ENCODE measurements around the gene GALNT10. TPM values are rescaled to one million over a fixed set of nuclear protein-coding genes. Genes with fewer than 3 reads are reported as not detected.

Gene GALNT10
- total RNA-seq, 1 donor: 17.7 TPM

DNA sequence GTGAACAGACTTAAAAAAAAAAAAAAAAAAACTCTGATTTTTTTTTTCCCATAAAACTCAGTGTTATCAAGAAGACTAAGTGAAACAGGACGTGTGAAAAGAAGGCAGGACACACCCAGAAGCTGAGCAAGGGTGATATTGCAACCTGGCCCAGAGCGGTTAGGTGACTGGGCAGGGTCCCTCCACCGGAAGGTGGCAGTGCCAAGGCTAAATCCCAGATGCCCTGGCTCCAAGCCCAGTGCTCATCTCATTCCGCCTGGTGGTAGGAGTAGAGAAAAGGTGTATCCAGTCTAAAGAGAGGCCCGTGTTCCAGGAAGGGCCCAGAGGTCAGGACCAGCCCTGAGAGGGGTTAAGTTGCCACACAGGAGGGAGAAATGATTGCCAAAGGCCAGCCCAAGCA, 203.8 kb downstream of the GALNT10 start:
- no peaks in the 10 kb centered on the region for H3K27me3 ChIP-seq (ENCODE audit: insufficient read depth, low read length)
- no peaks in the 10 kb centered on the region for H3K4me1 ChIP-seq (ENCODE audit: insufficient read depth, low read length)
- H3K4me3 ChIP-seq (ENCODE audit: low read length): no peak overlapping the region
- no peaks in the 10 kb centered on the region for H3K9me3 ChIP-seq (ENCODE audit: low read depth, low read length)

DNA sequence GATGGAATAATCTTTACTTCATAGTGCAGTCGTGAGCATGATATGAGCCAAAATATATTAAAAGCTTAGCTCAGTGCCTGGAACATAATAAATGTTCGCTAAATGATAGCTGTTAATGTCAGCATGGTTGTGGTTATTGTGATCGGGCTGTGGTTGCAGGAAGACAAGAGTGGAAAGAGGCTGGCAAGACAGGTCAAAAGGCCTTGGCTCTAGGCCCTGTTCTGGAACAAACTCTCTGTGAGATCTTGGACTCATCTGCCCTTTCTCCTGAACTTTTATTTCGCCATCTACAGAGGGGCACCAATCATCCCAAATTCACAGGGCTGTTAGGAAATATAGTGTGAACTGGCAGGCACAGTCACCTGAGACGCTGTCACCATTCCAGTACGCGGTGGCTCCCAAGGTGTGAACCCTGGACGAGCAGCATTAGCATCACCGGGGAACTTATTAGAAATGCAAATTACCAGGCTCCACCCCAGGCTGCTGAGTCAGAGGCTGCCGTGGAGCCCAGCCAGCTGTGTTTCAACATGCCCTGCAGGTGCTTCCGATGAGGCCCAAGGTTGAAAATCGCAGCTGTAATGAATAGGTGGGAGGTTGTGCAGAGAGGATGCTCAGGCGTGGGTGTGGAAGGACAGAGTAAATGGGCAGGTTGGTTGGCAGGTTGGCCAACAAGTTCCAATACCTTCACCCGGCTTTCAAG, 205.0 kb downstream of the GALNT10 start:
- H3K4me3 ChIP-seq (ENCODE audit: low read length): no peak overlapping the region
- H3K27me3 ChIP-seq (ENCODE audit: insufficient read depth, low read length): no peaks in the 10 kb centered on the region
- no peaks in the 10 kb centered on the region for H3K4me1 ChIP-seq (ENCODE audit: insufficient read depth, low read length)
- H3K9me3 ChIP-seq (ENCODE audit: low read depth, low read length): no peaks in the 10 kb centered on the region

DNA sequence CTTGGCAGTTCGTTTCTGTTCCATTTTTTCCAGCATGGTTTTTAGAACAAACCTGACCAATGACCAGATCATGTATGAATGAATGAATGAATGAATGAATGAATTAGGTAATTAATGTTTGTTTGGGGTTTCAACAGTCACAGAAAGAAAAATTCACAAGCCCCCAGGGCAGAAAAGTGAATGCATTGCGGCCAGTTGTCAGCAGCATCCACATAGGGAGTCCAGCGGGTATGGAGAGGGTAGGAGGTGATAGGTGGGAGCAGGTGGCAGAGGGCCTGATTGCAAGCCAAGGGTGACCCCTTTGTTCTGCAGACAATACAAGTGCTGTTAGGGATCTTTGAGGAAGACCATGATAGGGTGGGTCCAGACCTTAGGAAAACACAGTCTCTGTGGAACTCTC, 205.6 kb downstream of the GALNT10 start:
- Histone ChIP-seq H3K27me3 (ENCODE audit: insufficient read depth, low read length) (no peaks in the 10 kb centered on the region), H3K9me3 (ENCODE audit: low read depth, low read length) (no peaks in the 10 kb centered on the region), H3K4me3 (ENCODE audit: low read length) (no peak overlapping the region), H3K4me1 (ENCODE audit: insufficient read depth, low read length) (no peaks in the 10 kb centered on the region)

DNA sequence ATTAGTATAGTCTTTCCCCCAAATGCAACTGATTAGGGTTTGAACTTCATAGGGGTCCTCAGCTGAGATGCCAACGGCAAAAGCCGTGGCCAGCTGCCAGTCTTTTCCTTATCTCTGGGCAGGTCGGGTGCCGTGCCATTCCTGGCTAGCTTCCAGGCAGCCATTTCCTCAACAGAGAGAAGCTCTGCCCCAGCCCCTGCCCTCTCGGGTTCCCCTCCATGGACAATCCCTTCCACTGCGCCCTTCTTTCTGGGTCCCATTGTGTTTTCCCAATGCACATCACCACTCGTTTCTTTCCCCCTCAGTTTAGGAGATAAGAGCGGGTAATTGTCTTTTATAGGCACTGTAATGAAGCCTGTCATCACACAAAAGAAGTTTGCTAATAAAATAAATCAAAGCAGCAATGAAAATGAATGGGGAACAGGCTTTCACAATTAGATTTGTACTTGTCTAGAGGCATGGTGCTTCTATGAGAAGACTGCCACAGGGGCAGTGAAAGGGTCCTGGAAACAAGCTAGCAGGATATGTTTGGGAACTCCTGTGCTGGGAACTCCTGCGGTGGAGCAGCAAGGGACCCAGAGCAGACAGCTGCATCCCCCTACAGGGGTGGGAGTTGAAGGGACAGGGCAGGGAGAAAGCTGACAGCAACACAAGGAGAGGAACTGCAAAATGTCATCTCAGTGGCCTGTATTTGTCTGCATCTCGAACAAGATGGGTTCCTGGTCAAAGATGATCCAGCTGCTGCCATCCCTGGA, 207.3 kb downstream of the GALNT10 start:
- Histone ChIP-seq H3K4me1 (ENCODE audit: insufficient read depth, low read length) (no peaks in the 10 kb centered on the region), H3K9me3 (ENCODE audit: low read depth, low read length) (no peaks in the 10 kb centered on the region), H3K4me3 (ENCODE audit: low read length) (no peak overlapping the region), H3K27me3 (ENCODE audit: insufficient read depth, low read length) (no peaks in the 10 kb centered on the region)

DNA sequence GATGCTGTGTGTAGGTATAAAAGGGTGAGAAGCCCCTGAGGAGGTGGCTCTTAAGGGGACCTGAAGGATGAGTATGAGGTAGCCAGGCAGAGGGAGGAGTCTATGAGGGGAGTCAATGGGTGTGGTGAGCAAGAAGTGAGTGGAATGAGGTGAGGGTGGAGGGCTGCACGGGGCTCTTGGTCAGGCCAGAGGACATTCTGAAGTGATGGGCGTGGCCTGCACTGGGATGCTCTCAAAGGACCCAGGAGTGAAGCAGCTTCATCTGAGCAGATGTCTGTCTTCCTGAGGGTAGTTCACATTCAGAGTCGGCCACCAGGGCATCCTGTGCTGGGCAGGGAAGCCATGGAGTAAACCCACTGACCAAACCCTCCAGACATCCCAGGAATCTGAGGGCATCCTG, 210.1 kb downstream of the GALNT10 start:
- H3K4me3 ChIP-seq (ENCODE audit: low read length): no peak overlapping the region
- H3K4me1 ChIP-seq (ENCODE audit: insufficient read depth, low read length): peaks cover 10% of the 10 kb centered on the region
- H3K27me3 ChIP-seq (ENCODE audit: insufficient read depth, low read length): no peaks in the 10 kb centered on the region
- no peaks in the 10 kb centered on the region for H3K9me3 ChIP-seq (ENCODE audit: low read depth, low read length)

DNA sequence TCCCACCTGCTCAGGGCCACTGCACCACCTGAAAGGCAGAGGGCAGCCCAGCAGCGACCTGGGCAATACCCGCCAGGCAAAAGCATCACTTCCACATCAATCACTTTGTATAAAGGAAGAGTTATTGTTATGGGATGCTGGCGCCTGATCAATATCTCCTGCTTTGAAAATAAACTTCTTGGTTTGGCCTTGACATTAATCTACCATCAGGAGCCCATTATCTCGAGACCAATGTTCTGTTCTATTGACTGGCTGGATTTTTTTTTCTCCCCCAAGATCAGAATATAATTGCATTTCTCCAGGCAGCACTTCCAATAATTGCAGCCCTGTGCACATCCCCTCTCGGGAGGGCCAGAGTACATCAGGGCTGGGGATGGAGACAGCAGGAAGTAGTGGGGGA, 210.8 kb downstream of the GALNT10 start:
- Histone ChIP-seq H3K4me3 (ENCODE audit: low read length) (no peak overlapping the region), H3K4me1 (ENCODE audit: insufficient read depth, low read length) (peaks cover 10% of the 10 kb centered on the region), H3K9me3 (ENCODE audit: low read depth, low read length) (no peaks in the 10 kb centered on the region), H3K27me3 (ENCODE audit: insufficient read depth, low read length) (no peaks in the 10 kb centered on the region)

DNA sequence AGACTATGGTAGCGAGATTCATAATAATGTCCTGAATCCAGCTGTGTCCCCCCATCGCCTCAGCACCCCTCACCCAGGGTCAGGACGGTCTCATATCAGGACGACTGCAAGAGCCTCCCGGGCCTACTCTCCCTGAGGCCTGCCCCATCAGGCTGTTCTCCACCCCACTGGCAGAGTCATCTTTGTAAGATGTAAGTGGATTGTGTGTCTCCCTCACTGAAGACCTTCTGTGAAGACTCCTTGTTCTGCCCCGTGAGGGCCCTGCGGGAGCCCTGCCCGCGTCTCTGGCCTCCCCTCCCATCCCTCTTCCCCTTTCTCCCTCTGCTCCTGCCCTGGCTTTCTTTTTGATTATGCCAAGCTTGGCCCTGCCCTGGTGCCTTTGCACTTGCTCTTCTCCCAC, 211.4 kb downstream of the GALNT10 start:
- no peaks in the 10 kb centered on the region for H3K9me3 ChIP-seq (ENCODE audit: low read depth, low read length)
- H3K4me3 ChIP-seq (ENCODE audit: low read length): no peak overlapping the region
- H3K27me3 ChIP-seq (ENCODE audit: insufficient read depth, low read length): no peaks in the 10 kb centered on the region
- H3K4me1 ChIP-seq (ENCODE audit: insufficient read depth, low read length): peaks cover 10% of the 10 kb centered on the region

DNA sequence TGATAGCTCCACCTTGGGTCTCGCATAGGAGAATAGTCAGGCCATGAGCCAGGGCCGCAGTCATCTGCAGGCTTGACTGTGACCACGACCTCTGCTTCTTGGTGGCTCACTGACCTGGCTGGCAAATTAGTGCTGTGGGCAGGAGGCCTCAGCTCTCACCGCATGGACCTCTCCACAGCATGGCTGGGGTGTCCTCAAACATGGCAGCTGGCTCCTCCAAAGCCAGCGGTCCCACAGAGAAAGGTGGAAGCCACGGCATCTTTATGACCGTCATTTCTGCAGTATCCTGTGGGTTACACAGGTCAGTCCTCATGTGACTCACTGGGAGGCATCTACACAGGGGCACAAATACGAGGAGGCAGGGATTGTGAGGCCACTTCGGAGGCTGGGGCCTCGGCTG, 212.1 kb downstream of the GALNT10 start:
- H3K9me3 ChIP-seq (ENCODE audit: low read depth, low read length): no peaks in the 10 kb centered on the region
- no peaks in the 10 kb centered on the region for H3K27me3 ChIP-seq (ENCODE audit: insufficient read depth, low read length)
- H3K4me3 ChIP-seq (ENCODE audit: low read length): no peak overlapping the region
- H3K4me1 ChIP-seq (ENCODE audit: insufficient read depth, low read length): peaks cover 10% of the 10 kb centered on the region

DNA sequence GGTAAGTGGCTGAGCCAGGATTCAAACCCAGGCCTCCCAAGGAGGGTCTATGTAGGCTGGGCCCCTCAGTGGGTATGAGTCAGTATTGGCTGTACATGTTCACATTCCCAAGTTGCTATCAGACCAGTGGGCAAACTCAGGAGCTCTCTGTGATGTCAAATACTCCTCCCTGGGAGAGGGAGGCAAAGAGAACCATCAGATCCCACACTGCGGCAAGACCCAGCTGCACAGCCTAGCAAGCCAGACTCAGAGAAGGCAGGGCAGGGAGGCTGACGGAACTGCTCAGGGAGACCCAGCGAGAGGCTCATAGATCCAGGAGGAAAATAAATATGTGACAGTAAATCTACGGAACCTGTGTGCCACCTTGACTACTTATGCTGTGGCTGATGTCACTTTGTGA, 212.7 kb downstream of the GALNT10 start:
- no peaks in the 10 kb centered on the region for H3K27me3 ChIP-seq (ENCODE audit: insufficient read depth, low read length)
- H3K9me3 ChIP-seq (ENCODE audit: low read depth, low read length): no peaks in the 10 kb centered on the region
- peaks cover 10% of the 10 kb centered on the region for H3K4me1 ChIP-seq (ENCODE audit: insufficient read depth, low read length)
- no peak overlapping the region for H3K4me3 ChIP-seq (ENCODE audit: low read length)

DNA sequence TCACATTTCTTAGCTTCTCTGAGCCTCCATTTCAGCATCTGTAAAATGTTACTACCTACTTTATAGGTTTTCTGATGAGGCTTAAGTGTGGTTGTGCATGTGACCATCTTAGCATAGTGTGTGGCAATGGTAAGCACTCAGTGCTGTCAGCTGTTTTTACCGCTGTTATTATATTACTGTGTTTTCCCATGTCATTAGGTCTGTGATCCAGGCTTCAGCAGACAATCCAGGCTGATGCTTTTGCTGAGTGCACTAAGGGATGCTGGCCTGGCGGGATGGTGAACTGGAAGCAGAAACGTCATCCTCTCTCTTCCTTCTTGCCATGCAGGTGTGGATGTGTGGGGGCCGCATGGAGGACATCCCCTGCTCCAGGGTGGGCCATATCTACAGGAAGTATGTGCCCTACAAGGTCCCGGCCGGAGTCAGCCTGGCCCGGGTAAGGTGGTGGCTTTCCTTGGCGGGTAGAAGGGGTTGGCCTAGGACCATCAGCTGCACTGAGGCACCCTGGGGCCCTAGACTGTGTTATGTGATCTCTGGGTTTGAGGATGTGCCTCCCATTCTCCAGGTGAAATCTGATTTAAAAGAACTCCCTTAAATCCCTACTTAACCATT, 213.3 kb downstream of the GALNT10 start:
- Histone ChIP-seq H3K27me3 (ENCODE audit: insufficient read depth, low read length) (no peaks in the 10 kb centered on the region), H3K9me3 (ENCODE audit: low read depth, low read length) (no peaks in the 10 kb centered on the region), H3K4me3 (ENCODE audit: low read length) (no peak overlapping the region), H3K4me1 (ENCODE audit: insufficient read depth, low read length) (peaks cover 10% of the 10 kb centered on the region)

DNA sequence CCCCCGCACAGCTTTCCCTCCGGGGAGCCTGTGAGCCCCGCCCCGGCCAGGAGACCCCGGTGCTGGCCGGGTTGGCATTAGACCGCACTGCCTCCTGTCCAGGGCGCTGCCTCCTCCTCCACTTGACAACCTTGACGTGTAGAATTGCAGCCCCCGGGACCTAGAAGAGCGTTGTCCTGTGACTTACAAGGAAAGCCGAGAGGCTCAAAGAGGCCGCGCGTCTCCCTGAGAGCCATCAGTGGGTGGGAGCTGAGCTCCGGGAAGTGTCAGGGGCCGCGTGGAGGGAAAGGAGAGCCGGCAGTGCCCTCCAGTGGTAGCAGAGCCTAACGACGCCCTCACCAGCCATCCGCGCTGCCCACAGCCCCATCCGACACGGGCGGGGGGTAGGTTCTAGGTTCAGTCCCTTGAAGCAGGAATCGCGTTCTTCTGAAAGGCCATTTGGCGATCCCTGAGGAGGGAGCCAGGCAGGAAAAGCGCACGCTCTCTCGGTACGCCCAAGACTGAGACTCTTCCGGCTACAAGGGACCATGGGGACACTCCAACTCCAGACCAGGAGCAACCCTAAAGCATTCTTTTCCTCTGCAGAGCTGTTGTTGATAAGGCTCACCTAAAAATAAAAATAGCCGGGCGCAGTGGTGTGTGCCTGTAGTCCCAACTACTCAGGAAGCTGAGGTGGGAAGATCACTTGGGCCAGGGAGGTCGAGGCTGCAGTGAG, 214.7 kb downstream of the GALNT10 start:
- Histone ChIP-seq H3K4me1 (ENCODE audit: insufficient read depth, low read length) (peaks cover 10% of the 10 kb centered on the region), H3K4me3 (ENCODE audit: low read length) (no peak overlapping the region)

DNA sequence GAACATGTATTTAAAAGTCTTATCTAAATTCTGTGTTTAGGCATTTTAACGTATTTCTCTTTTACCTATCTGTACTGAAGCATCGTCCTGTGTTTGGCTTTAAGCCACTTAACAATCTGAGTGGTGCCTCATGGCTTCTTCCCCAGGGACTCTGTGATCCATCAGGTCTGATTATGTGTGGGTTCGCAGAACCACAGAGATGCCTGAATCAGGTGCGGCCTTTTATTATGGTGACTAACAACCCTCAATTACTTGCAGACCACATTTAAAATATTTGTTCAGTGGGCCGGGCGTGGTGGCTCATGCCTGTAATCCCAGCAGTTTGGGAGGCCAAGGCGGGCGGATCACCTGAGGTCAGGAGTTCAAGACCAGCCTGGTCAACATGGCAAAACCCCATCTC, 215.7 kb downstream of the GALNT10 start:
- no peak overlapping the region for H3K4me3 ChIP-seq (ENCODE audit: low read length)
- peaks cover 10% of the 10 kb centered on the region for H3K4me1 ChIP-seq (ENCODE audit: insufficient read depth, low read length)
- no peaks in the 10 kb centered on the region for H3K27me3 ChIP-seq (ENCODE audit: insufficient read depth, low read length)
- no peaks in the 10 kb centered on the region for H3K9me3 ChIP-seq (ENCODE audit: low read depth, low read length)

More for the DNA sequence above, 214.7 kb downstream of the GALNT10 start:
- Histone ChIP-seq H3K27me3 (ENCODE audit: insufficient read depth, low read length) (no peaks in the 10 kb centered on the region), H3K9me3 (ENCODE audit: low read depth, low read length) (no peaks in the 10 kb centered on the region)

DNA sequence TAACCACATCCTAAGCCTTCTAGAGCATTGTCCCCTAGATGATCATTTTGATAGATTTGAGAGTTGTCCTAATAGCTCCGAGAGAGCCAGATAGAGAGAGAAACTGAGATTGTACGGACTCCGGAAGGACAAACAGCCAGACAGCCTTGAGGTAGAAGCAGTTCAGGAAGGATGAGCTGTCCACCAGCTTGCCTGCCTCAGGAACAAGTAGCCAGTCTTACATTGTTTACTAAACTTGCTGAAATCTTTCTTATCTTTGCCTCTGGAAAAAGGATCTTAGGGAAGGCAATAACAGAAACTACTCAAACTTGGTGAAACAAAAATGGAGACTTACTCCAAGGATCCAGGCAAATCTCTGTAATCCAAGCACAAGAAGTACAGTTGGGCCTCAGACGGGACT, 216.3 kb downstream of the GALNT10 start:
- Histone ChIP-seq H3K4me3 (ENCODE audit: low read length) (no peak overlapping the region), H3K9me3 (ENCODE audit: low read depth, low read length) (no peaks in the 10 kb centered on the region), H3K4me1 (ENCODE audit: insufficient read depth, low read length) (peaks cover 10% of the 10 kb centered on the region), H3K27me3 (ENCODE audit: insufficient read depth, low read length) (no peaks in the 10 kb centered on the region)

DNA sequence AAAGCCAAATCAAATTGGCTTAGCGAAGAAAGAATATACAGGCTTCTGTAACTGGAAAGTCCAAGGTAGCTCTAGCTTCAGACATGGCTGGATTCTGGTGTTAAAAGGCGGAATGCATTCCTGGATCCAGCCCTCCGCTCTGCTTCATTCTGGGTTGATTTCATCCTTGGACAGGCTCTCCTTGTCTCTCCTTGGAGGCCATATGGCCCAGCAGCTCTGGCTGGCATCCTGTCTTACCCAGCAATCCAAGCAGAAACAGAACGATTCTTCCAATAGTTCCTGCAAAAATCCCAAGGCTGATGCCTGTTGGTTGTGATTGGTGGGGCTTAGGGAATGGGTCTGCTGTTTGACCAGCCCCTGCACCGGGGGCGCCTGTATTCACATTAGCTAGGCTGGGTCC, 218.3 kb downstream of the GALNT10 start:
- H3K4me1 ChIP-seq (ENCODE audit: insufficient read depth, low read length): peaks cover 10% of the 10 kb centered on the region
- H3K4me3 ChIP-seq (ENCODE audit: low read length): no peak overlapping the region
- H3K27me3 ChIP-seq (ENCODE audit: insufficient read depth, low read length): no peaks in the 10 kb centered on the region
- H3K9me3 ChIP-seq (ENCODE audit: low read depth, low read length): no peaks in the 10 kb centered on the region

DNA sequence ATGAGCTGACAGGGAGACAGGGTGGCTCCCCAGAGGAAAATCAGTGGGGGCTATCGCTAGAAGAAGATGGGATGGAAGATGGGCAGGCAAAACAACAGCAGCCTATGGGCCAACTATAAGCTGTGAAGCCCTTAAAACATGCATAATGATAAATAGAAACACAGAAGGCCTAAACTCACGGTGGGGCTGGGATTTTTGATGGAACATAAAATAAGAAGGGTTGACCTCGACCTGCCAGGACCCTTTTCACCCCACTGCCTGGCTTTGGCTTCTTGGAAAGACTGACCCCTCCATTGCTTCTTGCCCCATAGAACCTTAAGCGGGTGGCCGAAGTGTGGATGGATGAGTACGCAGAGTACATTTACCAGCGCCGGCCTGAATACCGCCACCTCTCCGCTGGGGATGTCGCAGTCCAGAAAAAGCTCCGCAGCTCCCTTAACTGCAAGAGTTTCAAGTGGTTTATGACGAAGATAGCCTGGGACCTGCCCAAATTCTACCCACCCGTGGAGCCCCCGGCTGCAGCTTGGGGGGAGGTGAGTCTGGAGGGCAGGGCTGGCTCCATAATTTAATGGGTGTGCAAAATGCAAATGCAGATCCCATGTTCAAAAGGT, 218.8 kb downstream of the GALNT10 start:
- H3K4me3 ChIP-seq (ENCODE audit: low read length): no peak overlapping the region
- H3K4me1 ChIP-seq (ENCODE audit: insufficient read depth, low read length): peaks cover 10% of the 10 kb centered on the region
- H3K9me3 ChIP-seq (ENCODE audit: low read depth, low read length): no peaks in the 10 kb centered on the region
- H3K27me3 ChIP-seq (ENCODE audit: insufficient read depth, low read length): no peaks in the 10 kb centered on the region

All from mononuclear cell (primary cell).